Smooth muscle cell of the brain vasculature (primary cell): ENCODE data around the gene GSTM2.
A peak's percentile ranks its signal among the peaks of the same experiment; 100 is the strongest.

ENCODE experiments used
- DNase-seq: peaks from one replicate; pipeline ENCODE4 v3.0.0-alpha.2; 2012; ENCODE audit warnings: low read depth, low spot score

The GSTM2 gene

GRCh38 chr1:109667452-109668122 lies at the start of gene GSTM2:
GSTM2 (plus strand) TSS chr1:109668057; CDS start chr1:109668116, 59 bp downstream.
- peak; percentile 69 for DNase-seq

GRCh38 chr1:109618661-109619575 lies 48.9 kb upstream of the GSTM2 start:
- no peak for DNase-seq

DNA sequence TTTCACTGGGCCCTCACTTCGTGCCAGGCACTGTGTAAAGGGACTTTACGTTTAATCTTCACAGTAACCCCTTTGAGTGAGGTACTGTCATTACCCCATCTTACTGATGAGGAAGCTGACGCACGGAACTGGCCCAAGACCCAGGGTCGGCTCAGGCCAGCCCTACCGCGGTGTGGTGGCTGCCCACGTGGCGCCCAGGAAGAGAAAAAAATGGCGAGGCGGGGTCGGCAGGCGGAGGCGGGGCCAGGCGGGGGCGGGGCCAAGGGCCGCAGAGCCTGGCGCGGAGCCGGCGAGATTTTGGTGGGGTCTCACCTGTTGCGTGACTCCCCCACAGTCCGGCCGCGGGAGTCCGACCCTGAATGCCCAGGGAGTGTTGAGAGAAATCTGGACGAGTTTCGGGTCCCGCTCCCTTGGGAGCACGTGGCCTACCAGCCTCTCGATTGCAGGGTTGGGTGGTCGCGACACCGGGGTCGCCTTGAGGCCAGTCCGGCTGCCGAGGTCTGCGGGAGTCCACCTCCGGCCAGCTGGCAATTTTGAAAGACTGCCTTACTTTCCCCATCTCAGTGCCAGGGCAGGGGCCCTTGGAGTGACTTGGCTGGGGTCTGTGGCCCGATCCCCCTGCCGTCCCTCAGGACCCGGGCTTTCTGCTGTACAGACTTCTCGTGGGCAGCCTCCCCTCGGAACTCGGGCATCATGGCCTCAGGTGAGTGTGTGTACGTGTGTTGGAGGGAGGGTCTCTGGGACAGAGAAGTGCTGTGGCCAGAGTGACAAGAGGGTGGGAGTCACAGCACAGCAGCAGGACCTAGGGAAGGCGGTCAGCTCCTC lies 48.1 kb upstream of the GSTM2 start, which contains the start of the genes AMPD2 and GNAT2:
Gene AMPD2 (plus strand): TSS at position 262 of the 825 bp plus-strand sequence. CDS start 1,339 bp downstream, outside the sequence.
Gene GNAT2 (minus strand): TSS at position 41 of the 825 bp plus-strand sequence. CDS start 6,746 bp downstream, outside the sequence.
- DNase-seq = no peak

DNA sequence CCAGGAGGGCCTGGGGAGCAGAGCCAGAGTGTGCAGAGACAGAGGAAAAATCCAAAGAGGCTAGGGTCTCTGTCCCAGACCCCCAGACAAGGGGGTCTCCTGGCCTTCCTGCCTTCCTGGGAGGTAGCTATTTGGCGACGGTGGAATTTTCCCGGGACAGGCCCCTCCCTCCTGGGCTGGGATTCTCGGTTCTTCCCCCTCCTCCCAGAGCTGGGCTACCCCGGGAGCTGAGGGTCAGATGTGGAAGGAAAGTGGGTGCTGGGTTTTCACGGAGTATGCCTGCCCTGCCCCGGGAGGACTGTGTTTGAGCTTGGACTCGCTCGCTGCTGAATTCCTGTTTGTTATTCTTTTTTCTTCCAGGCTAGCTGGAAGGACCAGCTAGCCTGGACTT lies 47.5 kb upstream of the GSTM2 start:
- DNase-seq = no peak

GRCh38 chr1:109620841-109621286 lies 47.0 kb upstream of the GSTM2 start:
- peak; percentile 77 for DNase-seq

DNA sequence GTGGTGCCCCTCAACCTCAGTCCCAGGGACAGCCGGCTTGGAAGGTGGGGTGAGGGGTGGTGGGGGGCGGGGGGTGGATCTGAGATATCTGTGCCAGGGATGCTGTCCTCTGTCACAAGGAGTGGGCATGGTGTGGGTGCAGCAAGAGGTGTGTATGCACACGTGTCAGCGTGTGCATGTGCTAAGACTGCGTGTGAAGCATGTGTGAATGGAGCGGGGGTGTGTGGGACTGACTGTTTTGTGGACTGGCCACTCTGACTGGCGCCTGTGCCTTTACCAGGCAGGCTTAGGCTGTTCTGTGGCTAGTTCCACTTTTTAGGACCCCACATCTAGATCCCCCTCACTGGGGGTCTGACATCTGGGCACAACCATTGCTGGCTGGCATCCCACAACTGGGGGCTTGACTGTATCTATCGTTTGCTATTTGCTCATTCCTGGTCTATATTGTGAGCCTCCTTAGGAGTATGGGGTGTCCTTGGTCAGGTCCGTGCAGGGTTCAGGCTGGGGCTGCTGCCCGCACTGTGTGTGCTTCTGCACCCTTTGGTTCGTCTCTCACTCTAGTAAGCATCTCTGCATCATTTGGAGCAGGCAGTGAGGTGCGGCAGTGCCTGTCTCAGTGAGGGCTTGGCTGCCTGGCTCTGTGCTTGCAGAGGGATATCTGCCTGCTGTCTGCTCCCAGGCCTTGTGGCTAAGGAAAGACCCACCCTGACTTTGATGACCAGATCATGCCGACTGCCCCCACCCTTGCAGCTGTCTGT lies 46.3 kb upstream of the GSTM2 start:
- no peak for DNase-seq

DNA sequence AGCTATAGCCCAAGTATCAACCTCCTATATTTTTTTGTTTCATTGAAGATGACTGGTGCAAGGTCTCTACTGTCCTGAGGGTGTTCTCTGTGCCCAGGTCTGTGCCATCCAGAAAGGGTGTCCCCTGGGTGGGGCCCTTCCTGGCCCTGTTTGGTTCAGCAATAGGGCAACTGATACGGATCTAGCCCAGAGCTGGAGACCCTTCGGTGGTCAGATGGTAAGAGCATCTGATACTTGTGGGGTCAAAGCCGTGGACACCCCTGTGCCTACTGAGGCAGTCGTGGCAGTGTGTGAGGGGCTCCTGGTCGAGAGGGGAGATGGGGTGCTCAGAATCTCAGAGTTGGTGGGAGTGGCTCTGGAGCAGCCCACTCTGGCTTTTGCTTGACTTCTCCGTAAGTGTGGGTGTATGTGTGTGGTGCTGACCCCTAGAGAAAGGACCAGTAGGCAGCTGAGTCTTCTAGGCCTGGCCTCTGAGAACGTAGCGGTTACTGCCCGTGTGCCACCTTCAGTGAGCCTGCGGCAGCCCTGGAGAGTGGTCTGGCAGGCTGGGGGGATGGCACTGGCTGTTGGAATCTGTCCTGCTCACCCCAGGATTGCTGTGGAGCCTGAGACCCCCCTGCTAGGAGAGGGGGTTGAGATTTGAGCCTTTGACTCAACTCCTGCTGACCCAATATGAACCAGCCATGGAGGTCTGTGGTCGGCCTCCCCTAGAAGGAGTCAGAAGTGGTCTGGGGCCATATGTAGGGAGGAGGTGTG lies 45.5 kb upstream of the GSTM2 start:
- no peak for DNase-seq

- DNase-seq = no peak
These were observed 45.0 kb upstream of the GSTM2 start for GRCh38 chr1:109622895-109623294.

- no peak for DNase-seq
These were observed 44.2 kb upstream of the GSTM2 start for GRCh38 chr1:109623601-109624161.

DNA sequence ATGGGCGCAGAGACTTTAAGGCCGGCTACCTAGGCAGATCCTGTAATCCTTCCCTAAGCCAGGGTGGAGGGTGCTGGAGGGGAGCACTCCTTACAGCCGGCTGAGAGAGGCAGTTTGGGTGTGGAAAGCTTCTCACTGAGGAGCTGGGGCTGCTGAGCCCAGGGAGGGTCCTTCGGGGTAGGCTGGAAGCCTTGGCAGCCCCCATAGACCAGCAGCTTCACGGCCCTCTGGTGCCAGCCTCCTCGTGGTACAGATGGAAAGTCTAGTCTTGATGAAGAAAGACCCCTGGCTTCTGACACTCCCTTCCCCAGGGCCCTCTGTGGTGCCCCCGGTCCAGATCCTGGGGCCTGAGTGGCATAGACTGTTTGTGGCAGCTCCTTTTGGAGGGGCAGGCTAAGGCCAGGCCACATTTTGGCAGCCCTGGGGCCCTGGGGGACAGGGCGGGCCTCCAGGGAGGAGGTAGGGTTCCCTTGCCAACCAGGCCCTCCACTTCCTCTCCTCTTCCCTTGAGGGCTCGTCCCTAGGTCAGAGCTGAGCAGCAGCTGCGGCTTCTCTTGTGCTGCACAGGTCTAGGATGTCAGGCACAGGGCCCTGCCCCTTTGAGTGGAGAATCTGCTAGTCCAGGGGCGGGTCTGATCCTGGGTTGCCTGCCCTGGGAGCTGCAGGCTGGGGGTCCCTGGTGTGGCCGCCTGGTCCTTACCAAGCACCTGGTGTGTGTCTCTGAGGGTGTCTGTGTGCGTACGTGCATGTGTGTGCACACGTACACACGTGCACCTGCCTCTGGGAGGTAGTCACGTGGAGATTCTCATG lies 43.5 kb upstream of the GSTM2 start:
- DNase-seq = no peak

DNA sequence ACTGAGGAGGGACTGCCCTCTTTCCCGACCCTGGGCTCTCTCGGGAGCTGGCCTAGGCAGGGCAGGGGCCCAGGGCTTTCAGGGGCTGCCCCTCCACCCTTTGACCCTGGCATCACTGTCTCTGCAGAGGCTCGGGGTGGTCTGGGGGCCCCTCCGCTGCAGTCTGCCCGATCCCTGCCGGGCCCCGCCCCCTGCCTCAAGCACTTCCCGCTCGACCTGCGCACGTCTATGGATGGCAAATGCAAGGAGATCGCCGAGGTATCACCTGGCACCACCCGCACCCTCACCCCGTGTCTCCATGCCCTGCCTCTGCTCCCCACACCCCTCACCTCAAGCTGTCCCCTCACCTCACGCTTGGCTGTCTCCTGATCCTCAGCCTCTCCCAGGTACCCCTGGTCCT lies 42.7 kb upstream of the GSTM2 start:
- DNase-seq = no peak

DNA sequence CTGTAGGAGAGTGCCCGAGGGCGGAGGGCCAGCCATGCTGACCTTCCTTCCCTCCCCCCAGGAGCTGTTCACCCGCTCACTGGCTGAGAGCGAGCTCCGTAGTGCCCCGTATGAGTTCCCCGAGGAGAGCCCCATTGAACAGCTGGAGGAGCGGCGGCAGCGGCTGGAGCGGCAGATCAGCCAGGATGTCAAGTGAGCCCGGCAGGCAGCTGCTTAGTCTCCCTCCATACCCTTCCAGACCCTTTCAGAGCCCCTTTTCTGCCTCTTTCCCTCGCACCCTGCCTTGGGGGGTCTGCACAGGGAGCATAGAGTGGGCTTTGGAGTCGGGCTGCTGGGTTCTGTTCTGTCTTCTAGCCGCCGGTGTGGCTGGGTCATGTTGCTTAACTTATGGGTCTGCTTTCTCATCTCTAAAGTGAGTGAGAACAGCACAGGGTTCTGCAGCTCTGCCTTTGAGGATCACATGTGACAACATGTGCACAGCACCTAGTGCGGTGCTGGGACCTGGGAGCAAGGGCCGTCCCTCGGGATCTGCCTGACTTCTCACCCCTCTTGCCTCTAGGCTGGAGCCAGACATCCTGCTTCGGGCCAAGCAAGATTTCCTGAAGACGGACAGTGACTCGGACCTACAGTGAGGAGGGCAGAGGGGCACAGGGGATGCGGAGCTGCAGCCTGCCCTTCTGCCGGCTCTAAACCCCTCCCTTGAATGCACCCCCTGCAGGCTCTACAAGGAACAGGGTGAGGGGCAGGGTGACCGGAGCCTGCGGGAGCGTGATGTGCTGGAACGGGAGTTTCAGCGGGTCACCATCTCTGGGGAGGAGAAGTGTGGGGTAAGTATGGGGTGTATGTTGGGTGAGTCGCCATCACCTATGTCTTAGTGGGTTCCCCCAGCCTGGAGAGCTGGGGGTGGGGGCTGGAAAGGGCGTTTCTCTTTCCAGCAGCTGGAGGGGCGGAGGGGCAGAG lies 42.0 kb upstream of the GSTM2 start:
- no peak for DNase-seq

- no peak for DNase-seq
These were observed 41.0 kb upstream of the GSTM2 start for GRCh38 chr1:109626682-109627408.

- DNase-seq = no peak
These were observed 40.0 kb upstream of the GSTM2 start for GRCh38 chr1:109627692-109628399.

DNA sequence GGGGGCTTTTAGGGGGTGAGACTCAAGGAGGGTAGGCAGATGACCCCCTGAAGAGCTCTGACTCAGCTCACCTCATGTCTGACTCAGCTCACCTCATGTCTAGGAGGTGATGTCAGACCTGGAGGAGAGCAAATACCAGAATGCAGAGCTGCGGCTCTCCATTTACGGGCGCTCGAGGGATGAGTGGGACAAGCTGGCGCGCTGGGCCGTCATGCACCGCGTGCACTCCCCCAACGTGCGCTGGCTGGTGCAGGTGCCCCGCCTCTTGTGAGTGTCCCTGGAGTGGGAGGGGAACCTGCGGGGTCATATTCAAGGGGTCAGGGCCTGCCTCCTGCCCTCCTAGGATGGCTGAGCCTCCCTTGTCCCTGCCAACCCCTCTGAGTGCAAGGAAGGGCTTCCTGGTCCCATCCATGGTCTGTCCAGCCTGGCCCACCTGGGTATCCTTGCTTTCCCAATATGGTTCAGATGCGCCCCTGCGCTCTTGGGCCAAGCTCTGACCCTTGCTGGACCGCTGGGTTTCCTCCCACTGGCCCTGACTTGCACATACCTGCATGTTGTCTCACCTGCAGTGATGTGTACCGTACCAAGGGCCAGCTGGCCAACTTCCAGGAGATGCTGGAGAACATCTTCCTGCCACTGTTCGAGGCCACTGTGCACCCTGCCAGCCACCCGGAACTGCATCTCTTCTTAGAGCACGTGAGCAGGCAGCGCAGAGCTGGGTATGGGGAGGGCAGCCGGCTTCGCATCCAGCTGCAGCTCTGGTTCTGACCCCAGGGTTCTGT lies 39.1 kb upstream of the GSTM2 start:
- no peak for DNase-seq
